Thyroid gland (tissue), 4 donors: Measurements from ENCODE around the gene GRIN3A.

Experiments used
- POLR2A ChIP-seq, 2 donors: fragments of 450-650 bp; IDR thresholded peaks; one replicate each; pipeline ENCODE4 v1.6.1; 2017; ENCODE audit warnings: antibody characterized with exemption in 2 of 2, mild to moderate bottlenecking in 2 of 2, moderate library complexity in 1 of 2
- TF ChIP-seq, protein P1 (sequence below), 6 experiments: fragments of 200-600 bp in 3 of 6; fragments of 450-650 bp in 3 of 6; sonication (generic) in 3 of 6; IDR thresholded peaks; one replicate each; pipeline ENCODE4 v1.5.1; 2016 to 2019; ENCODE audit warnings: antibody characterized with exemption in 6 of 6, mild to moderate bottlenecking in 2 of 6, inconsistent platforms in 1 of 6, moderate library complexity in 1 of 6

DNA sequence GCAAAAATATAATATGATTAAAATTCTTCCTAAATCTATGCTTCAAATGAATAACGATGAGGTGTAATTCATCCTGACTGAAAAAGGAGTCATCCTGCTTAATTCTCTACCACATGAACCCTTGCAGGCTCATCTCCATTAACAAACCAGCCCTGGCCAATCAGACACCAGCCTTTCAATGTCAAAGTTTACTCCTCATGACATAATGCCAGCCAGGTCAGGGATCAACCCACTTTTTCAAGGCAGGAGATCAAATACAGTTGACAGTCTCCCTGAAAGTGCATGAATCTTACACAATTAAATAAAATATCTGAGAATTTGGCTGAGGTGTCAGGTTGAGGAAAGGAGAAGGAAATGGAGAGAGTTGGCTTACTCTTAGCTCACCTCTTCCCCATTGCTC lies 7.0 kb downstream of the GRIN3A start:
- TF ChIP-seq, protein P1, sequence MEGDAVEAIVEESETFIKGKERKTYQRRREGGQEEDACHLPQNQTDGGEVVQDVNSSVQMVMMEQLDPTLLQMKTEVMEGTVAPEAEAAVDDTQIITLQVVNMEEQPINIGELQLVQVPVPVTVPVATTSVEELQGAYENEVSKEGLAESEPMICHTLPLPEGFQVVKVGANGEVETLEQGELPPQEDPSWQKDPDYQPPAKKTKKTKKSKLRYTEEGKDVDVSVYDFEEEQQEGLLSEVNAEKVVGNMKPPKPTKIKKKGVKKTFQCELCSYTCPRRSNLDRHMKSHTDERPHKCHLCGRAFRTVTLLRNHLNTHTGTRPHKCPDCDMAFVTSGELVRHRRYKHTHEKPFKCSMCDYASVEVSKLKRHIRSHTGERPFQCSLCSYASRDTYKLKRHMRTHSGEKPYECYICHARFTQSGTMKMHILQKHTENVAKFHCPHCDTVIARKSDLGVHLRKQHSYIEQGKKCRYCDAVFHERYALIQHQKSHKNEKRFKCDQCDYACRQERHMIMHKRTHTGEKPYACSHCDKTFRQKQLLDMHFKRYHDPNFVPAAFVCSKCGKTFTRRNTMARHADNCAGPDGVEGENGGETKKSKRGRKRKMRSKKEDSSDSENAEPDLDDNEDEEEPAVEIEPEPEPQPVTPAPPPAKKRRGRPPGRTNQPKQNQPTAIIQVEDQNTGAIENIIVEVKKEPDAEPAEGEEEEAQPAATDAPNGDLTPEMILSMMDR (IDR thresholded peaks at IDR 0.05), result no peak
- TF ChIP-seq POLR2A (IDR thresholded peaks at IDR 0.05), result no peak
